ENCODE measurements around the gene PLCG2. TPM values are rescaled to one million over a fixed set of nuclear protein-coding genes. Genes with fewer than 3 reads are reported as not detected.

Gene PLCG2
- total and polyA plus RNA-seq, 2 of the 8 experiments (the other 6 are each of a cell fraction or from before 2014, with no cell fraction given), result 6.1 to 6.9 TPM

GRCh38 chr16:81815429-81815766 lies 36.3 kb downstream of the PLCG2 start:
- H3K79me2 ChIP-seq (ENCODE audit: control insufficient read depth in 1 of 2, insufficient read depth in 2 of 2, low read length in 2 of 2), result no peaks in the 10 kb centered on the region
- no peaks in the 10 kb centered on the region; a peak in 1 of 7 replicates for H3K27me3 ChIP-seq (replicated peaks in 1 of 4; ENCODE audit: control insufficient read depth in 3 of 4, extremely low read depth in 1 of 4, insufficient read depth in 3 of 4, low read length in 3 of 4)
- no peaks in the 10 kb centered on the region for H4K20me1 ChIP-seq (replicated peaks in 1 of 2; ENCODE audit: control insufficient read depth in 1 of 2, insufficient read depth in 2 of 2, low read length in 2 of 2)
- no peak for TF ChIP-seq FOSL1 (IDR thresholded peaks at IDR 0.05; ENCODE audit: insufficient read depth, low read depth, low read length)
- TF ChIP-seq POLR2AphosphoS5 (IDR thresholded peaks at IDR 0.05; ENCODE audit: low read depth, low read length), result no peak
- TF ChIP-seq RAD21 (IDR thresholded peaks at IDR 0.05 in 1 of 2, conservative IDR thresholded peaks at IDR 0.05 in 1 of 2; ENCODE audit: low read depth in 2 of 2, low read length in 2 of 2), result no peak; a peak in 1 of 4 replicates
- TF ChIP-seq BRCA1 (IDR thresholded peaks at IDR 0.05; ENCODE audit: low read depth, low read length), result no peak
- no peak for TF ChIP-seq EP300 (IDR thresholded peaks at IDR 0.05; ENCODE audit: borderline replicate concordance in 1 of 2, low read depth in 2 of 2, low read length in 2 of 2)
- TF ChIP-seq SIRT6 (IDR thresholded peaks at IDR 0.05; ENCODE audit: low read length), result no peak
- TF ChIP-seq MAX (IDR thresholded peaks at IDR 0.05), result no peak
- TF ChIP-seq CHD2 (IDR thresholded peaks at IDR 0.05; ENCODE audit: low read length), result no peak
- TF ChIP-seq EGR1 (IDR thresholded peaks at IDR 0.05; ENCODE audit: borderline replicate concordance, low read depth, low read length), result no peak
- H3K23ac ChIP-seq (ENCODE audit: insufficient read length), result no peak overlapping the region
- H3K4ac ChIP-seq (replicated peaks; ENCODE audit: insufficient read length, low read depth, low read length), result no peak overlapping the region
- H2BK20ac ChIP-seq (ENCODE audit: low read length), result no peak overlapping the region
- 76% methylated on average over 5 of the region's 5 CpGs; no CpG with 5 or more reads in 1 of the 2 experiments for WGBS, 2 experiments (ENCODE audit: extremely low coverage in 1 of 2, insufficient coverage in 1 of 2, insufficient read length in 1 of 2, insufficient replicate concordance in 2 of 2, low coverage in 1 of 2, low lambda C conversion rate in 2 of 2, missing lambda C conversion rate in 1 of 2)
- POLR2A ChIA-PET (ENCODE audit: partially characterized antibody), result no interaction called here
- no peak overlapping the region for H2AFZ ChIP-seq (ENCODE audit: low read length)
- H4K8ac ChIP-seq (ENCODE audit: extremely low read depth, insufficient read depth, low read length), result peak overlapping the region; percentile 29; the same call in 1 of the 2 replicates
- peak overlapping the region; percentile 7 for H4K91ac ChIP-seq (replicated peaks; ENCODE audit: insufficient read length, low read length)
- H3K14ac ChIP-seq (ENCODE audit: insufficient read length), result no peak overlapping the region
- no peaks in the 10 kb centered on the region for H3K79me1 ChIP-seq (ENCODE audit: low read depth, low read length)
- H3K23me2 ChIP-seq (ENCODE audit: low read depth, low read length), result no peaks in the 10 kb centered on the region
- H2BK12ac ChIP-seq (ENCODE audit: low read depth, low read length), result no peak overlapping the region
- FAIRE-seq, result no peak
- H3K4me2 ChIP-seq (ENCODE audit: insufficient read depth in 1 of 2, low read depth in 2 of 2, low read length in 2 of 2), result peak overlapping the region in 1 of 2 experiments; percentile 36; a peak in 1 of 4 replicates
- H3K9me3 ChIP-seq (ENCODE audit: insufficient read depth in 2 of 2, low read depth in 1 of 2, low read length in 1 of 2), result no peaks in the 10 kb centered on the region
- no peak overlapping the region for H3K9ac ChIP-seq (replicated peaks in 1 of 4; ENCODE audit: extremely low read depth in 1 of 4, low read depth in 3 of 4, low read length in 3 of 4)
- no peak overlapping the region for H2BK15ac ChIP-seq (ENCODE audit: low read length)
- no peak for DNase-seq (ENCODE audit: low read depth in 1 of 2, low spot score in 2 of 2)
- no peak overlapping the region for H2AK5ac ChIP-seq (ENCODE audit: low read depth, low read length)
- no peak overlapping the region for H3K56ac ChIP-seq (replicated peaks; ENCODE audit: insufficient read length, low read depth, low read length)
- no peaks in the 10 kb centered on the region for H3K36me3 ChIP-seq (ENCODE audit: control insufficient read depth in 2 of 4, insufficient read depth in 4 of 4, low read length in 3 of 4)
- no peak overlapping the region for H3K27ac ChIP-seq (ENCODE audit: low read depth, low read length)
- H3K4me1 ChIP-seq (replicated peaks in 1 of 4; ENCODE audit: control insufficient read depth in 3 of 4, insufficient read depth in 4 of 4, low read length in 3 of 4), result peaks cover 2 to 7% (median 4%) of the 10 kb centered on the region in 4 experiments; a peak in 4 of 7 replicates
- no peak overlapping the region for H3K4me3 ChIP-seq (ENCODE audit: extremely low read depth in 1 of 4, insufficient read depth in 2 of 4, low read depth in 3 of 4, low read length in 4 of 4)
- H2BK5ac ChIP-seq (ENCODE audit: low read depth, low read length), result no peak overlapping the region
- no peak overlapping the region for H4K5ac ChIP-seq (ENCODE audit: insufficient read length, low read depth, low read length)
- CTCF ChIA-PET (ENCODE audit: partially characterized antibody), result interaction anchor here (1.2 kb wide), 1 partner anchor 45 kb away, joined by 3 read pairs; no protein-coding TSS in a partner anchor
- H2BK120ac ChIP-seq (replicated peaks; ENCODE audit: low read depth, low read length), result peak overlapping the region; percentile 48
- H3K18ac ChIP-seq (ENCODE audit: extremely low read depth, low read length), result no peak overlapping the region; the same call in none of the 2 replicates
